AG04449 (cell line): ENCODE results near the gene CCDC183.

ENCODE experiments used
- CTCF ChIA-PET: fragments of 350-600 bp; formaldehyde crosslinking; extraction: SDS; loops from one replicate; lab custom pipeline; 2021; ENCODE audit warnings: antibody characterized with exemption; lab: Yijun Ruan, JAX
- POLR2A ChIA-PET: fragments of 400-600, 350-600 bp; formaldehyde crosslinking; extraction: SDS; loops from one replicate; lab custom pipeline; 2020; ENCODE audit warnings: antibody characterized with exemption, inconsistent platforms; lab: Yijun Ruan, JAX
- DNase-seq: peaks from one replicate; pipeline ENCODE4 v3.0.0-alpha.2; 2010; ENCODE audit warnings: low read depth, low spot score
- H3K4me3 ChIP-seq: 2 replicates; pipeline ENCODE4 v1.5.1; 2011; ENCODE audit warnings: low read depth, mild to moderate bottlenecking, control low read depth, low read length
- TF ChIP-seq, protein P1 (sequence below): IDR thresholded peaks from one replicate; pipeline ENCODE4 v1.5.1; 2011; ENCODE audit warnings: mild to moderate bottlenecking, moderate library complexity, low read length, control low read depth, inconsistent platforms; ENCODE audit not compliant: insufficient read depth; ENCODE audit errors: missing control alignments

CCDC183 gene

DNA sequence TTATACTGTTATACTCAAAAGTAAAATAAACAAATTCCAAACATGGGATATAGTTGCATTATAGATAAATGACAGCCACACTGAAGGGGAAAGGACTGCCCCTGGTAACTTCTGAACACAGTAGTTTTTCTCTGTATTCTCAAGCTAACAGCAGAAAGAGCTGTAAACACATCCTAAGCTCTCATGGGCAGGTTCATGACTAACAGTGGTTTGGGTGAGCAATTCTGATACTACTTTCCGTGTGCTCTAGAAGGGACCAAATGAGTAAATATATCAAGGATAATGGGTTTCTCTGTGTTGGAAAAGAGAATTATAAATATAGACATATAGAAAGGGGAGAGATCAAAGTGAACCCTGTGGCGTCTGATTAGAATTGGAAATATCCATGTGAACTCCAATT is 45.6 kb upstream of the CCDC183 start:
- H3K4me3 ChIP-seq, result no peak overlapping the region
- ChIA-PET POLR2A (no interaction called here), CTCF (interaction anchor here (1.8 to 3.1 kb wide), 4 partner anchors 9 to 23 kb away, joined by 6 to 19 read pairs (median 7); no protein-coding TSS in a partner anchor)
- DNase-seq, result no peak
- TF ChIP-seq, protein P1, sequence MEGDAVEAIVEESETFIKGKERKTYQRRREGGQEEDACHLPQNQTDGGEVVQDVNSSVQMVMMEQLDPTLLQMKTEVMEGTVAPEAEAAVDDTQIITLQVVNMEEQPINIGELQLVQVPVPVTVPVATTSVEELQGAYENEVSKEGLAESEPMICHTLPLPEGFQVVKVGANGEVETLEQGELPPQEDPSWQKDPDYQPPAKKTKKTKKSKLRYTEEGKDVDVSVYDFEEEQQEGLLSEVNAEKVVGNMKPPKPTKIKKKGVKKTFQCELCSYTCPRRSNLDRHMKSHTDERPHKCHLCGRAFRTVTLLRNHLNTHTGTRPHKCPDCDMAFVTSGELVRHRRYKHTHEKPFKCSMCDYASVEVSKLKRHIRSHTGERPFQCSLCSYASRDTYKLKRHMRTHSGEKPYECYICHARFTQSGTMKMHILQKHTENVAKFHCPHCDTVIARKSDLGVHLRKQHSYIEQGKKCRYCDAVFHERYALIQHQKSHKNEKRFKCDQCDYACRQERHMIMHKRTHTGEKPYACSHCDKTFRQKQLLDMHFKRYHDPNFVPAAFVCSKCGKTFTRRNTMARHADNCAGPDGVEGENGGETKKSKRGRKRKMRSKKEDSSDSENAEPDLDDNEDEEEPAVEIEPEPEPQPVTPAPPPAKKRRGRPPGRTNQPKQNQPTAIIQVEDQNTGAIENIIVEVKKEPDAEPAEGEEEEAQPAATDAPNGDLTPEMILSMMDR, result no peak

DNA sequence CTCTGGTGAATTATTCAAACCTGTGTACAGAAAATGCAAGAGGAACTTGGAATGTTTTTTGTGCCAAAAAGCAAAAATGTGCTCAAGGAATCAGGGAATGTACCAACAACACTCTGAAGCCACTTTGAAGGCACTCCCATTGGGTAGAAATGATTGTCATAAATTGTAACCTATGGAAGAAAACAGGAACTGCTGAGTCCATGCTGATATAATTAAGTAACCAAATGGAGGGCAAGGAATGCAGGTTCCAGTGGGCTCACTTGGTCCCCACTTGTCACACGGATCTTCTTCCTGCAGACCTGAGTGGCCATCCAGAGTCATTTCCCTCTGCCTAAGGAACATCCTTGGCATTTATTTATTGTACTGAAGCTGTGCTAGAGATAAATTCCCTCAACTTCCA is 44.9 kb upstream of the CCDC183 start:
- DNase-seq, result no peak
- no peak overlapping the region for H3K4me3 ChIP-seq
- ChIA-PET CTCF (interaction anchor here (1.0 to 3.1 kb wide), 5 partner anchors 9 to 24 kb away, joined by 3 to 19 read pairs (median 7); no protein-coding TSS in a partner anchor), POLR2A (no interaction called here)
- TF ChIP-seq, protein P1, result no peak

DNA sequence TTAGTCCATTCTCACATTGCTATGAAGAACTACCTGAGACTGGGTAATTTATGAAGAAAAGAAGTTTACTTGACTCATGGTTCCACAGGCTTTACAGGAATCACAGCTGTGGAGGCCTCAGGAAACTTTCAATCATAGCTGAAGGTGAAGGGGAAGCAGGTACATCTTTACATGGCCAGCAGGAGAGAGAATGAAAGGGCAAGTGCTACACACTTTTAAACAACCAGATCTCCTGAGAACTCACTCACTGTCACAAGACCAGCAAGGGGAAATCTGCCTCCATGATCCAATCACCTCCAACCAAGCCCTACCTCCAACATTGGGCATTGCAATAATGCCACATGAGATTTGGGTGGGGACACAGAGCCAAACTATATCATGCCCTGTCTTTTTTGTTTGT is 44.3 kb upstream of the CCDC183 start:
- ChIA-PET CTCF (interaction anchor here (1.0 to 3.1 kb wide), 5 partner anchors 8 to 24 kb away, joined by 3 to 19 read pairs (median 7); no protein-coding TSS in a partner anchor), POLR2A (no interaction called here)
- DNase-seq, result no peak
- H3K4me3 ChIP-seq, result no peak overlapping the region
- TF ChIP-seq, protein P1, result no peak

DNA sequence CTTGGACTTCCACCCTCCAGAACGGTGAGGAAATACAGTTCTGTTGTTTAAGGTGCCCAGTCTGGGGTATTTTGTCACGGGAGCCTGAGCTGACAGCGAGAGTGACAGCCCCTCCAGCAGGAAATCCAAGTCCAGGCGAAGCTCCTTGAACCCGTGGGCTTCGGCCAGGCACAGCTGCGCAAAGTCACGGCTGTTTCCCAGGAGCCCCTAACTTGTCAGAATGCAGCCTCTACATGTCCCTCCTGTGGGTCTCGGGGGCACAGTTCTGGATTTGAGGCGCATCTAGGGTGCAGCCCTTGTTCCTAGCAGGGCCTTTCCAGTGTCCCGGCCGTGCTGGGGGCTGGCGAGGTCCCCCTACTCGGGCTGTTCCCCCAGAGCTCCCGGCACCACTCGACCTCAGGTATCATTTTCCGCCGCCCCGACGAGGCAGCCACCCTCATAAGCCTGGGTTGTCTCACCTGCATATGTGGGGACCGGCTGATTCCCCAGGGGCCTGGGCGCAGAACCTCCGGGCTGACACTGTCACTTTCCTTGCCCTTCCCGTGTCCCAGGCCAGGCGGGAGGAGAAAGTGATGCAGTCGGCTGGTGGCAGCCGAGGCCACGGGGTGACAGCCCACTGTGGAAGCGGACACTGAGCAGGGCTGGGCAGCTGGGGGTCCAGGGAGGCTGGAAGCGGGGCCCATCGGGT is 42.6 kb upstream of the CCDC183 start:
- ChIA-PET CTCF (no interaction called here), POLR2A (no interaction called here)

DNA sequence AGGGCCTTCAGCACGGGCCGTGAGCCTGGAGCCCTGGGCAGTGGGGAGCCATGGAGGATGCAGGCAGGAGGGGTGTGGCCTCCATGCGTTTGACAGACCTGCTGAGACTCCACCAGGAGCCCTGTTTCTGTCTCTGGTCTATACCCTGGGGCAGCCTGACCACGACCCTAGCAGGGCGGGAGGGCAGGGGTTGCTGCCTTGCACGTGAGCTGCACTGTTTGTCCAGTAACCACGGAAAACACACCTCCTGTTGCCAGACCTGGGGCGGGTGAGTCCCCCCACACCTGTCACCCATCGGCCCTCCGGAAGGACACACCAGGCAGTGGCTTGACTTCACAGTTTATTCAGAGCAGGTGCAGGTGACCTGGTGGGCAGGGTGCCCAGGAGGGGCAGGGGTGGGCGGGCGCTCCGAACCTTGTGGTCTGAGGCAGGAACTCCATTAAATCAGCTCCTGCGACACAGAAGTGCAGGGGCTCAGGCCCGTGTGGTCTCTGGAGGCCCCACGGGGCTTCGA is 42.0 kb upstream of the CCDC183 start:
- H3K4me3 ChIP-seq, result no peak overlapping the region
- TF ChIP-seq, protein P1, result no peak
- ChIA-PET CTCF (interaction anchor here (0.6 to 1.7 kb wide), 3 partner anchors 10 to 18 kb away, joined by 3 to 5 read pairs (median 3); partner anchors contain the start of gene LCN15), POLR2A (interaction anchor here (1.0 kb wide), 1 partner anchor 26 kb away, joined by 4 read pairs; no protein-coding TSS in a partner anchor)
- DNase-seq, result no peak

More for the DNA sequence above, 42.6 kb upstream of the CCDC183 start:
- DNase-seq, result no peak
- H3K4me3 ChIP-seq, result no peak overlapping the region
- TF ChIP-seq, protein P1, result no peak
